HepG2 (cell line): ENCODE measurements around the gene PCGF2.

Source experiments
- EZH2 ChIP-seq: conservative IDR thresholded peaks from 2 replicates; pipeline ENCODE4 v1.6.1; 2012; ENCODE audit warnings: mild to moderate bottlenecking, low read depth, low read length, moderate library complexity
- GATAD2A ChIP-seq: IDR thresholded peaks from 2 replicates; pipeline ENCODE4 v1.6.1; 2016
- GTF2F1 ChIP-seq: fragments of 150-350 bp; IDR thresholded peaks from 2 replicates; pipeline ENCODE4 v1.6.1; 2014; ENCODE audit warnings: low read length
- NCOR1 ChIP-seq: fragments of 200-600 bp; sonication (generic); IDR thresholded peaks from 2 replicates; pipeline ENCODE4 v1.7.0; 2017; ENCODE audit warnings: antibody characterized with exemption, low read length, borderline replicate concordance
- POLR2A ChIP-seq, 2 experiments: IDR thresholded peaks; 2 replicates each; pipeline ENCODE4 v1.6.1; 2011; ENCODE audit warnings: low read depth in 2 of 2, low read length in 2 of 2, mild to moderate bottlenecking in 1 of 2, moderate library complexity in 1 of 2; ENCODE audit not compliant: insufficient read depth in 1 of 2
- RXRB ChIP-seq: IDR thresholded peaks from 2 replicates; pipeline ENCODE4 v1.6.1; 2016; ENCODE audit warnings: borderline replicate concordance, missing genetic modification reagents, missing compliant biosample characterization
- TBP ChIP-seq: sonication (generic); formaldehyde crosslinking; IDR thresholded peaks from 2 replicates; pipeline ENCODE4 v1.5.0; 2020; ENCODE audit warnings: missing genetic modification reagents
- ZBTB2 ChIP-seq: sonication (generic); formaldehyde crosslinking; IDR thresholded peaks from 2 replicates; pipeline ENCODE4 v1.8.0; 2022; ENCODE audit warnings: low read depth, missing genetic modification reagents
- ZNF747 ChIP-seq: sonication (generic); formaldehyde crosslinking; IDR thresholded peaks from 2 replicates; pipeline ENCODE4 v1.8.1; 2023; ENCODE audit warnings: missing genetic modification reagents, mild to moderate bottlenecking, borderline replicate concordance
- ZNF777 ChIP-seq: sonication (generic); formaldehyde crosslinking; IDR thresholded peaks from 2 replicates; pipeline ENCODE4 v1.4.0; 2020; ENCODE audit warnings: missing genetic modification reagents

GRCh38 chr17:38766341-38766740 lies 18.2 kb upstream of the PCGF2 start:
- no peak for TF ChIP-seq GTF2F1
- TF ChIP-seq ZNF777 (CRISPR knock-in tag), result no peak
- TF ChIP-seq TBP (CRISPR knock-in tag), result no peak
- no peak for TF ChIP-seq POLR2A (IDR thresholded peaks at IDR 0.05; ENCODE audit: insufficient read depth in 1 of 2, low read depth in 2 of 2, low read length in 2 of 2)
- no peak for TF ChIP-seq ZNF747 (CRISPR knock-in tag)
- no peak for TF ChIP-seq GATAD2A
- TF ChIP-seq NCOR1, result no peak
- TF ChIP-seq EZH2, result no peak
- no peak for TF ChIP-seq RXRB (CRISPR knock-in tag)
- no peak for TF ChIP-seq ZBTB2 (CRISPR knock-in tag)
